Activated CD8-positive, alpha-beta memory T cell treated with anti-CD3 and anti-CD28 coated beads, Interleukin-2, amount 50 U/mL, for 1 hour (primary cell): ENCODE results near the gene NDOR1.

Source experiments
- DNase-seq: peaks from one replicate; pipeline ENCODE4 v3.0.0-alpha.2; 2020; ENCODE audit errors: extremely low read depth

Gene NDOR1

GRCh38 chr9:137205126-137206069, at the start of gene NDOR1, which contains the start of gene TMEM203:
NDOR1 (plus strand) TSS chr9:137205700; CDS start chr9:137205778, 78 bp downstream.
TMEM203 (minus strand) TSS chr9:137205648; CDS start chr9:137205414, 234 bp downstream.
- peak; percentile 76 for DNase-seq

- DNase-seq = no peak
These were observed 48.7 kb upstream of the NDOR1 start for GRCh38 chr9:137156567-137157375.

GRCh38 chr9:137157618-137158415, 47.7 kb upstream of the NDOR1 start:
- no peak for DNase-seq

GRCh38 chr9:137158625-137159024, 46.9 kb upstream of the NDOR1 start:
- DNase-seq = no peak

- no peak for DNase-seq
These were observed 46.1 kb upstream of the NDOR1 start for GRCh38 chr9:137159105-137160053.

GRCh38 chr9:137160054-137160425, 45.5 kb upstream of the NDOR1 start:
- DNase-seq = no peak

- no peak for DNase-seq
These were observed 44.6 kb upstream of the NDOR1 start for GRCh38 chr9:137160716-137161557.

GRCh38 chr9:137161558-137162486, 43.7 kb upstream of the NDOR1 start:
- no peak for DNase-seq

- DNase-seq = no peak
These were observed 42.8 kb upstream of the NDOR1 start for GRCh38 chr9:137162505-137163364.

- DNase-seq = no peak
These were observed 42.2 kb upstream of the NDOR1 start for GRCh38 chr9:137163365-137163715.

GRCh38 chr9:137163805-137164204, 41.7 kb upstream of the NDOR1 start:
- no peak for DNase-seq

- DNase-seq = no peak
These were observed 40.9 kb upstream of the NDOR1 start for GRCh38 chr9:137164370-137165249.

GRCh38 chr9:137165250-137165836, 40.2 kb upstream of the NDOR1 start:
- no peak for DNase-seq

GRCh38 chr9:137166380-137167229, 38.9 kb upstream of the NDOR1 start:
- DNase-seq = no peak

- no peak for DNase-seq
These were observed 38.2 kb upstream of the NDOR1 start for GRCh38 chr9:137167277-137167746.
